HG02759 (cell line): ENCODE data around the gene WIPF2.

Experiments
- ATAC-seq: cut with Tn5 transposase; IDR thresholded peaks from one replicate; pipeline ENCODE4 v1.9.1; 2021; ENCODE audit warnings: mild to moderate bottlenecking, moderate library complexity; ENCODE audit not compliant: unreplicated experiment

Gene WIPF2

GRCh38 chr17:40312893-40313667, 94.0 kb downstream of the WIPF2 start:
- ATAC-seq = no peak

GRCh38 chr17:40313668-40314583, 94.8 kb downstream of the WIPF2 start:
- ATAC-seq = no peak

GRCh38 chr17:40314584-40314956, 95.5 kb downstream of the WIPF2 start:
- no peak for ATAC-seq

GRCh38 chr17:40315206-40315605, 96.1 kb downstream of the WIPF2 start:
- no peak for ATAC-seq

GRCh38 chr17:40315678-40316570, 96.8 kb downstream of the WIPF2 start:
- ATAC-seq = no peak

- no peak for ATAC-seq
These were observed 97.7 kb downstream of the WIPF2 start for GRCh38 chr17:40316571-40317344.

- no peak for ATAC-seq
These were observed 98.3 kb downstream of the WIPF2 start for GRCh38 chr17:40317345-40317873.

- peak; percentile 66 for ATAC-seq
These were observed 99.1 kb downstream of the WIPF2 start for GRCh38 chr17:40317880-40318829.

- ATAC-seq = no peak
These were observed 99.8 kb downstream of the WIPF2 start for GRCh38 chr17:40318830-40319391.

- no peak for ATAC-seq
These were observed 100.8 kb downstream of the WIPF2 start for GRCh38 chr17:40319651-40320540.

GRCh38 chr17:40320756-40321523, 101.8 kb downstream of the WIPF2 start:
- no peak for ATAC-seq

- ATAC-seq = no peak
These were observed 102.4 kb downstream of the WIPF2 start for GRCh38 chr17:40321524-40321929.

- ATAC-seq = no peak
These were observed 102.9 kb downstream of the WIPF2 start for GRCh38 chr17:40321961-40322357.

GRCh38 chr17:40322358-40323315, 103.5 kb downstream of the WIPF2 start:
- peak; percentile 35 for ATAC-seq
